GM15510 (cell line): ENCODE results near the gene SPP1.

ENCODE experiments used
- POLR2A ChIP-seq: IDR thresholded peaks from 3 replicates; pipeline ENCODE4 v1.6.1; 2011; ENCODE audit warnings: borderline replicate concordance; ENCODE audit not compliant: insufficient read length; ENCODE audit errors: extremely low read depth

The SPP1 gene

DNA sequence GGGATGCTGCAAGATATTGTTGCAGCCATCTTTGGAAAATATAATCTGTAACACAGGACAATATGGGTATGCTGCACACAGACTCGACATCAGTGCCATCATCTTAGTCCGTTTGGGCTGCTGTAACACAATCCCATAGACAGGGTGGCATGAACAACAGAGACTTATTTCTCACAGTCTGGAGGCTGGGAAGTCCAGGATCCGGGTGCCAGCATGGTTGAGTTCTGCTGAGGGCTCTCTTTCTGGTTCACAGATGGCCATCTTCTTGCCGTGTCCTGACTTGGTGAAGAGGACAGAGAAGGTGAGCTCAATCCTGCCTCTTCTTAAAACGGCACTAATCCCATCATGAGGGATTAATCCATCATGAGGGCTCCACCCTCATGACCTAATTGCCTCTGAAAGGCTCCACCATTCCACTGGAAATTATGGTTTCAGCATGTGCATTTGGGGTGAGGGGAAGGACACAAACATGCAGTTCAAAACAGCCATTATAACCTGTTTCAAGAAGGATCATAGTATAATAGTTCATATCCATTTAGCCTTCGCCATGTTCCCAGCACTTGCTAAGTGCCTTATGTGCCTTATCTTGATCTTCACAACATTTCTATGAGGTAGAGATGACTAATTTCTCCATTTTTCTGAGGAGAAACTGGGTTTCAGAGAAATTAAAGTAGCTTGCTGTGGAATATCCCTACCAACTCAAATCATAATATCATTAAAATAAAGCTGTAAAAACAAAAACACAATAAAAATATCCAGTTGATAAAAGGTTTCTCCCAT lies 27.9 kb upstream of the SPP1 start:
- no peak for TF ChIP-seq POLR2A

- no peak for TF ChIP-seq POLR2A
Measured at GRCh38 chr4:87949961-87950360, 25.6 kb upstream of the SPP1 start.

DNA sequence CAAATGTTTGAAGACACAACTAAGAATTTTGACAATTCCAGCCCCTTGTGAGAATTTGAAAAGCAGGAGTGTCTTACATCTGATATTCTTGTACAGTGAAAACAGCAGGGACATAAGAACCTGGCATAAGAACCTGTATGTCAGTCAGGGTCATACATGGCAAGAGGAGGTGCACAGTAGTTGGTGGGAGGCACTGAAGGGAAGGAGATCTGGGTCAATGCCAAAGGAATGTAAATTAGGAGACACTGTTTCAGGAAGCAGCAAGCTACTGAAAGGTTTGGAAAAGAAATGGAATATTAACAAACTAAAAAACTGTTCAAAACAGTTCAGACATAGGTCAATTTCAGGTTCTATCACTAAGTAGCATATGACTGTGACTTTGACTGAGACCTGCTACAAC lies 25.0 kb upstream of the SPP1 start:
- TF ChIP-seq POLR2A = no peak

DNA sequence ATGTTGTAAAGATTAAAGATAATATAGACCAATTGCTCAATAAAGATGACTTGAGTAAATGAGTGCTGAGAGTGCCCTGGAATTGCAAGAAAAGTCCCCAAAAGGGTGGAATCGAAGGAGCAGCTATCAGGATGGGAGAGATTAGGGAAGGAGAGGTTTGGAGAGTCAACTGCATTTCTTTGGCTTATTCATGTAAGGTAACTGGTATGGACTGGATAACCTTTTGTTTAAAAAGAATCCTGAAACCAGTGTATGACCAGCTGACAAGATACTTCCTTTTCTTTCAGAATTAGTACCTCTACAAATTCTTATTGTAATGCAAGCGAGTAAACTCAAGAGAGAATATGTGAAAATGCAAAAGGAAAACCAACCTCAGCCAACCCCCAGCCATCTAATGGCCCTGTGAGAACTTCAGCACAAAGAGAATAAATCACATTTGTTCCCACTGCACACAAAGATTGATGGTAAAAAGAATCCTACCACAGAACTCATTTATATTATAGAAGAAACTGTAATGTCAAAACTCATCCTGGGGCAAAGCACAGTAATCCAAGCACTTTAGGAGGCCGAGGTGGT lies 24.5 kb upstream of the SPP1 start:
- TF ChIP-seq POLR2A = no peak

- TF ChIP-seq POLR2A = no peak
Measured at GRCh38 chr4:87953826-87954225, 21.7 kb upstream of the SPP1 start.

DNA sequence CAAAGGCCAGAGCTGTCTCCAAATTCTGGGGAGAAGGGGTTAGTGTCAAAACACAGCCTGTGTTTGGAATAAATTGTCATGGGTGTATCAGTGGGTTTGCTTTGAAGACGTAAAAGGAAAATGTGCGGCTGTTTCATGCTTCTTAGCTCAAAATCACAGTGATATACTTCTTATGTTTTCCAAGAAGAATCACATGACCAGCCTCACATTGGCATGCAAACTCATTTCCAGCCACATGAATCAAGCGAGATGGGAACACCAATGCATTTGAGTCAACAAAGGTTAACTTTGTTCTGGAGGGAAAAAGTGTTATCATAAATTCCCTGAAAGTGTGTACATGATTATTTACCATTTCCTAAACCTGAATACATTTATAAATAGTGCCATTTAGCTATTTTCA lies 19.0 kb upstream of the SPP1 start:
- TF ChIP-seq POLR2A = no peak

- no peak for TF ChIP-seq POLR2A
Measured at GRCh38 chr4:87957061-87957460, 18.5 kb upstream of the SPP1 start.

- TF ChIP-seq POLR2A = no peak
Measured at GRCh38 chr4:87961993-87962392, 13.5 kb upstream of the SPP1 start.

DNA sequence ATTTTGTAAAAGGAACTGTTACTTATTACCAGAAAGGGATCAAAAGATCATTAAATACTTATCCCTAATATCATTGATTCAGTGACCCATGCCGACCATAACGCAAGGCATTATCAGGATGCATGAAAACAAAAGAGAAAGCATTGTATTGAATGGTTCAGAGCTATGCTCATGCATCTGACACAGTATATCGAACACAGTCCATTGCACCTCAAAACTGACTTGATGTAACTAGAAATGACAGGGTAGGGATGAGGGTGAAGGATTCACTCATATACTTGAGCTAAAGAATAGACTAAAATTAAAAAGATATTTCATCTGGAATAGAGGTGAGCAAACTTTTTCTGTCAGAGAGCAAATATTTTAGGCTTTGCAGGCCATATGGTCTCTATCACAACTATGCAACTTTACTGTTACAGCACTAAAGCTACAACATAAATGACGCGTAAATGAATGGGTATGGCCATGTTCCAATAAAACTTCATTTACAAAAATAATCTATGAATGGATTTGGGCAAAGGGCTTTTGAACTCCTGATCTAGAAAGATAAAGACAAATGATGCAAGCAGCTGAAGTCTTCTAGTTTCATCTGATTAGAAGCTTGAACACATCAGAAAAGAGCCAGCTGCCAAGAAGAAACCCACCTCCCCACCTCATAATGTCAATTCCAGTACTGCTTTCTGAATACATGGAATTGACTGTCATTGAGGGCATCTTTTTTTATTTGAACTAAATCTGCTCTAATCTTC lies 12.9 kb upstream of the SPP1 start:
- no peak for TF ChIP-seq POLR2A

- no peak for TF ChIP-seq POLR2A
Measured at GRCh38 chr4:87965501-87965975, 10.0 kb upstream of the SPP1 start.

GRCh38 chr4:87966095-87966496 lies 9.4 kb upstream of the SPP1 start:
- no peak for TF ChIP-seq POLR2A

DNA sequence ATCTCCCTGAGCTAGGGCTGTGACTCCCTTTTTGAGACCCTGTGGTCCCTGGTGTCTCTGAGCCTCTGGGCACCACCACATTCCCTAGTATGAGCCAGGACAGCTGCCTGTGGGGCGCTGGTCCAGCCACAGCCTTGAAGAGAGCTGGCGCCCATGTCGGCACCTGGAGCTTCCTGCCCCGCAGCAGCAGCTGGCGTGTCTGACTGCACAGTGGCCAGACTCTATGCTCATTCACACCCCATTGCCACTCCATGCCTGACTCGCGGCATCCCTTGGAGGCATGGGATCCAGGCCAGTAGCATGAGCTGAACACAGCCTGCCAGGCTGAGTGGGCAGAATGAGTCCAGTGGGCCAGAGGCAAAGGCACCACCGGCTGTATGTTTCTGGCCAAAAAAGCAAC lies 8.3 kb upstream of the SPP1 start:
- no peak for TF ChIP-seq POLR2A

- TF ChIP-seq POLR2A = no peak
Measured at GRCh38 chr4:87970121-87970520, 5.4 kb upstream of the SPP1 start.

DNA sequence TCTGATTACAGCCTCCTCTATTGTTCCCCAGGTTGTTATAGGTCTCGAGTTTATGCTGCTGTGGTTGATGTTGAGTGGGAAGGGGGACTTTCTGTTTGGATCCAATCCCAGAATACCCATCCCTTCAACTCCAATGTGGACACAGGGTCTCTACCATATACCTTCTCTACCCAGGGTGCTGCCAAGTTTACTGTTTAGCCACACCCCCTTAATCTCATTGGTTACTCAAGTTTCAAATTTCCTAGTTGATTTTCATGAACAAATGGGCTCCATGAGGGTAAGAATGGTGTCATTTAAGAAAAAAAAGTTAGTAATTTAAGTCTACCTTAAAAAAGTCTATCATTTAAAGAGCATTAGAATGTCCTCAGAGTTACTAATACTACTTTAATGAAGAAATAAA lies 3.6 kb upstream of the SPP1 start:
- no peak for TF ChIP-seq POLR2A

DNA sequence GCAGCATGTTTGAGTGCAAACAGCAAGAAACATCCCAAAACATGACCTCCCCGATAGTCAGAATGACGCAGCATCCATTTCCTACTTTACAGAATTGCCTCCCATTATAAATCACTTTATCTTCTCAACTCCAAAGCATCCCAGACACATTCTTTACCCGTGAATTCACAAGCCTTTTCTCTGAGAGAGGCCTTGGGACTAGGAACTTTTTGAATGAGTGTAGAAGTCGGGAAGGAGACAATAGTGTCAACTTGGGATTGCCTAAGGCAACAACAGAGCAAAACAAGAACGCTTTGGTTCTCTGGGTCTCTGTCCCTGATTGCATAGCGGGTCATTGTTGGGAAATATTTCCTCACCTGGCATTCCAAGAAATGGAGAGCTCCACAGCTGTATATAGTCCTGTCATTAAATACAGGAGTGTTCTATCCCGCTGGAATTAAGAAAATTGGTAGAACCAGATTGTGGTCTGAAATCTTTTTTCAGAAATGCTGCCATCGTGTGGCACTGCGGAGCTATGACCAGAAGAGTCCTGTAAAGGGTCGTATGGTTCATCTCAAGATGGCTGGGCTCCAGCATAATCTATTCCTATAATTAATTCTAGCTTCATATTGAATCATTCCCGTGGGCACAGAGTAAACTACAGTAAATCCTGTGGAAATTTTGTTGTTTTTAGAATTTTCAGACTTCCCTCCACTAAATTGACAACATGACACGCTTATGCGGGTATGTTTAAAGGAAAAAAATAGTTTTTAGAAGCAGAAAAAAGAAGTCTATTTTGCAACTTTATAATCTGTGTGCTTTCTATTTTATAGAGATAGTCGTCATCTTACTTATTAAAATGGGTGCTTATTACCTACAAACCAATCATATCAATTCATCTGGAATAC lies 2.0 kb upstream of the SPP1 start:
- TF ChIP-seq POLR2A = no peak

GRCh38 chr4:87974856-87975462 lies 555 bp upstream of the SPP1 start:
- no peak for TF ChIP-seq POLR2A
